WTC11 (cell line): ENCODE results near the gene UNKL. TPM values are rescaled to one million over a fixed set of nuclear protein-coding genes. Genes with fewer than 3 reads are reported as not detected.

Source experiments
- ATAC-seq: fragments of 200-7000 bp; cut with Tn5 transposase; 2 replicates; pipeline ENCODE4 v1.10.0; 2021; ENCODE audit warnings: mild to moderate bottlenecking, moderate library complexity
- CTCF ChIA-PET: fragments of 300-600 bp; sonication (Branson Sonifier 250); formaldehyde crosslinking; loops from one replicate; lab custom pipeline; 2021; ENCODE audit warnings: antibody characterized with exemption; lab: Charles Lee
- POLR2A ChIA-PET: fragments of 350-600 bp; sonication (Branson Sonifier 250); formaldehyde crosslinking; loops from one replicate; lab custom pipeline; 2021; ENCODE audit warnings: antibody characterized with exemption; lab: Charles Lee
- DNase-seq: peaks from one replicate; pipeline ENCODE4 v3.0.0; 2021; ENCODE audit warnings: low spot score
- H3K27ac Mint-ChIP-seq: 2 replicates; pipeline ENCODE4 v1.8.0; 2021; ENCODE audit warnings: mixed read lengths
- H3K27me3 Mint-ChIP-seq: 2 replicates; pipeline ENCODE4 v1.8.0; 2021; ENCODE audit warnings: low read depth, mild to moderate bottlenecking, moderate library complexity, mixed read lengths
- H3K36me3 Mint-ChIP-seq: 2 replicates; pipeline ENCODE4 v1.8.0; 2021; ENCODE audit warnings: mixed read lengths
- H3K4me1 Mint-ChIP-seq: 2 replicates; pipeline ENCODE4 v1.8.0; 2022; ENCODE audit warnings: mixed read lengths
- H3K4me3 Mint-ChIP-seq: 2 replicates; pipeline ENCODE4 v1.8.0; 2021; ENCODE audit warnings: mild to moderate bottlenecking, moderate library complexity, mixed read lengths
- H3K9me3 Mint-ChIP-seq: 2 replicates; pipeline ENCODE4 v1.8.0; 2021; ENCODE audit warnings: mixed read lengths
- AFF4 ChIP-seq: sonication (generic); formaldehyde crosslinking; IDR thresholded peaks from 2 replicates; pipeline ENCODE4 v1.8.1; 2023; ENCODE audit warnings: mild to moderate bottlenecking, missing genetic modification reagents, borderline replicate concordance
- ARID4B ChIP-seq: sonication (generic); formaldehyde crosslinking; IDR thresholded peaks from 2 replicates; pipeline ENCODE4 v1.8.0; 2023; ENCODE audit warnings: missing genetic modification reagents, mild to moderate bottlenecking, borderline replicate concordance
- ATF3 ChIP-seq: sonication (generic); formaldehyde crosslinking; conservative IDR thresholded peaks from 2 replicates; pipeline ENCODE4 v1.8.1; 2022; ENCODE audit warnings: mild to moderate bottlenecking, missing genetic modification reagents
- CBFB ChIP-seq: sonication (generic); formaldehyde crosslinking; IDR thresholded peaks from 2 replicates; pipeline ENCODE4 v1.8.1; 2022; ENCODE audit warnings: mild to moderate bottlenecking, low read depth, missing genetic modification reagents
- CREM ChIP-seq: sonication (generic); formaldehyde crosslinking; IDR thresholded peaks from 2 replicates; pipeline ENCODE4 v1.8.1; 2022; ENCODE audit warnings: mild to moderate bottlenecking, missing genetic modification reagents, moderate library complexity
- FOXJ3 ChIP-seq: sonication (generic); formaldehyde crosslinking; IDR thresholded peaks from 2 replicates; pipeline ENCODE4 v1.9.0; 2021; ENCODE audit warnings: missing genetic modification reagents, mild to moderate bottlenecking, borderline replicate concordance
- GTF2I ChIP-seq: fragments of 250-450 bp; sonication (Bioruptor Pico); conservative IDR thresholded peaks from 2 replicates; pipeline ENCODE4 v1.4.0; 2021; ENCODE audit warnings: mild to moderate bottlenecking
- HMGXB4 ChIP-seq: sonication (generic); formaldehyde crosslinking; IDR thresholded peaks from 2 replicates; pipeline ENCODE4 v1.8.1; 2023; ENCODE audit warnings: mild to moderate bottlenecking, moderate library complexity, missing genetic modification reagents
- MAX ChIP-seq: sonication (generic); formaldehyde crosslinking; IDR thresholded peaks from 2 replicates; pipeline ENCODE4 v1.8.0; 2022; ENCODE audit warnings: mild to moderate bottlenecking, missing genetic modification reagents
- NFE2L1 ChIP-seq: sonication (generic); formaldehyde crosslinking; IDR thresholded peaks from 2 replicates; pipeline ENCODE4 v1.8.1; 2023; ENCODE audit warnings: missing genetic modification reagents
- NFYB ChIP-seq: sonication (generic); formaldehyde crosslinking; conservative IDR thresholded peaks from 2 replicates; pipeline ENCODE4 v1.8.0; 2022; ENCODE audit warnings: low read depth, missing genetic modification reagents
- NR2C2 ChIP-seq: sonication (generic); formaldehyde crosslinking; IDR thresholded peaks from 2 replicates; pipeline ENCODE4 v1.8.0; 2022; ENCODE audit warnings: mild to moderate bottlenecking, missing genetic modification reagents
- RELA ChIP-seq: sonication (generic); formaldehyde crosslinking; IDR thresholded peaks from 2 replicates; pipeline ENCODE4 v1.8.1; 2022; ENCODE audit warnings: missing genetic modification reagents, mild to moderate bottlenecking, borderline replicate concordance
- SMAD4 ChIP-seq: sonication (generic); formaldehyde crosslinking; IDR thresholded peaks from 2 replicates; pipeline ENCODE4 v1.8.0; 2022; ENCODE audit warnings: mild to moderate bottlenecking, missing genetic modification reagents
- ZBTB21 ChIP-seq: sonication (generic); formaldehyde crosslinking; IDR thresholded peaks from 2 replicates; pipeline ENCODE4 v1.8.1; 2023; ENCODE audit warnings: mild to moderate bottlenecking, missing genetic modification reagents, borderline replicate concordance
- ZBTB43 ChIP-seq: sonication (generic); formaldehyde crosslinking; IDR thresholded peaks from 2 replicates; pipeline ENCODE4 v1.8.1; 2023; ENCODE audit warnings: mild to moderate bottlenecking, missing genetic modification reagents
- ZMAT4 ChIP-seq: fragments of 250-450 bp; sonication (Bioruptor Pico); IDR thresholded peaks from 2 replicates; pipeline ENCODE4 v1.9.0; 2021; ENCODE audit warnings: mild to moderate bottlenecking
- ZNF121 ChIP-seq: sonication (generic); formaldehyde crosslinking; IDR thresholded peaks from 2 replicates; pipeline ENCODE4 v1.8.0; 2023; ENCODE audit warnings: missing genetic modification reagents
- ZNF138 ChIP-seq: sonication (generic); formaldehyde crosslinking; conservative IDR thresholded peaks from 2 replicates; pipeline ENCODE4 v1.8.1; 2022; ENCODE audit warnings: mild to moderate bottlenecking, moderate library complexity, missing genetic modification reagents
- ZNF219 ChIP-seq: sonication (generic); formaldehyde crosslinking; IDR thresholded peaks from 2 replicates; pipeline ENCODE4 v1.8.0; 2023; ENCODE audit warnings: missing genetic modification reagents, mild to moderate bottlenecking, borderline replicate concordance
- ZNF281 ChIP-seq: sonication (generic); formaldehyde crosslinking; IDR thresholded peaks from 2 replicates; pipeline ENCODE4 v1.8.0; 2023; ENCODE audit warnings: mild to moderate bottlenecking, missing genetic modification reagents
- total RNA-seq: library from RNA; stranded (reverse); gene quantifications from 3 replicates; pipeline ENCODE4 v1.2.3, GENCODE V29; 2021

Gene UNKL
- total RNA-seq, 1 experiment from 2014 or later, result 53.3 TPM

GRCh38 chr16:1424028-1424427 is 9.5 kb upstream of the UNKL start (continued):
- no peak for TF ChIP-seq ARID4B (CRISPR knock-in tag)
- TF ChIP-seq ATF3 (CRISPR knock-in tag), result no peak
- TF ChIP-seq NR2C2 (CRISPR knock-in tag), result no peak
- TF ChIP-seq ZBTB21 (CRISPR knock-in tag), result no peak
- no peak for TF ChIP-seq ZNF281 (CRISPR knock-in tag)

- 0 out of 2 replicates have a peak overlapping the region, but pooled peaks have one; percentile 49 for H3K27ac Mint-ChIP-seq
- no peaks in the 10 kb centered on the region for H3K9me3 Mint-ChIP-seq
- peaks cover 5% of the 10 kb centered on the region; the same call in 1 of the 2 replicates for H3K4me1 Mint-ChIP-seq
- ATAC-seq (no peak), DNase-seq (no peak)
- no peak for TF ChIP-seq CREM
- TF ChIP-seq AFF4 (CRISPR knock-in tag), result no peak
- TF ChIP-seq HMGXB4 (CRISPR knock-in tag), result no peak
- no peak for TF ChIP-seq NFE2L1
- TF ChIP-seq ZNF138 (CRISPR knock-in tag), result no peak
- no peak for TF ChIP-seq ZNF219 (CRISPR knock-in tag)
- no peak for TF ChIP-seq SMAD4 (CRISPR knock-in tag)
- TF ChIP-seq CBFB (CRISPR knock-in tag), result no peak
- no peak for TF ChIP-seq GTF2I (CRISPR knock-in tag)
- TF ChIP-seq FOXJ3 (CRISPR knock-in tag), result no peak
- TF ChIP-seq RELA (CRISPR knock-in tag), result no peak
- no peak for TF ChIP-seq NFYB
- TF ChIP-seq ZBTB43, result no peak
- TF ChIP-seq MAX (CRISPR knock-in tag), result no peak
- TF ChIP-seq ZNF121 (CRISPR knock-in tag), result no peak
- TF ChIP-seq ZMAT4 (CRISPR knock-in tag), result no peak
- no peaks in the 10 kb centered on the region; the same call in 1 of the 2 replicates for H3K27me3 Mint-ChIP-seq
- ChIA-PET CTCF (interaction anchor here (0.6 kb wide), 1 partner anchor 63 kb away, joined by 3 read pairs; no protein-coding TSS in a partner anchor), POLR2A (no interaction called here)
- H3K4me3 Mint-ChIP-seq, result peak overlapping the region; percentile 95
- H3K36me3 Mint-ChIP-seq, result no peaks in the 10 kb centered on the region
Observed at GRCh38 chr16:1422076-1422475, 7.6 kb upstream of the UNKL start.
